Activated T-cell treated with anti-CD3 and anti-CD28 coated beads, Interleukin-2, amount 50 U/mL, for 24 hours (primary cell): Measurements from ENCODE around the gene KCNMA1.
"Not testable (repeated sequence)": the region's sequence is repeated elsewhere in the genome, so short reads cannot be mapped to it uniquely, and the experiment has no call there.

Source experiments
- DNase-seq: peaks from one replicate; pipeline ENCODE4 v3.0.0-alpha.2; 2020
- H3K27ac Mint-ChIP-seq: 2 replicates; pipeline ENCODE4 v1.8.0; 2020; ENCODE audit warnings: mild to moderate bottlenecking, mixed read lengths
- H3K27me3 Mint-ChIP-seq: 2 replicates; pipeline ENCODE4 v1.8.0; 2020; ENCODE audit warnings: mixed read lengths
- H3K36me3 Mint-ChIP-seq: 2 replicates; pipeline ENCODE4 v1.8.0; 2020; ENCODE audit warnings: low read depth, mixed read lengths
- H3K4me1 Mint-ChIP-seq: 2 replicates; pipeline ENCODE4 v1.8.0; 2020; ENCODE audit warnings: low read depth, mixed read lengths
- H3K4me3 Mint-ChIP-seq: 2 replicates; pipeline ENCODE4 v1.8.0; 2020; ENCODE audit warnings: mild to moderate bottlenecking, moderate library complexity, mixed read lengths
- H3K9me3 Mint-ChIP-seq: 2 replicates; pipeline ENCODE4 v1.8.0; 2020; ENCODE audit warnings: mixed read lengths

KCNMA1 gene

GRCh38 chr10:77581738-77582137, 55.9 kb downstream of the KCNMA1 start:
- no peaks in the 10 kb centered on the region for H3K36me3 Mint-ChIP-seq
- H3K27me3 Mint-ChIP-seq, result no peaks in the 10 kb centered on the region
- H3K4me1 Mint-ChIP-seq, result peaks cover 3% of the 10 kb centered on the region
- DNase-seq, result no peak
- no peaks in the 10 kb centered on the region for H3K9me3 Mint-ChIP-seq
- no peak overlapping the region for H3K4me3 Mint-ChIP-seq
- no peak overlapping the region for H3K27ac Mint-ChIP-seq

DNA sequence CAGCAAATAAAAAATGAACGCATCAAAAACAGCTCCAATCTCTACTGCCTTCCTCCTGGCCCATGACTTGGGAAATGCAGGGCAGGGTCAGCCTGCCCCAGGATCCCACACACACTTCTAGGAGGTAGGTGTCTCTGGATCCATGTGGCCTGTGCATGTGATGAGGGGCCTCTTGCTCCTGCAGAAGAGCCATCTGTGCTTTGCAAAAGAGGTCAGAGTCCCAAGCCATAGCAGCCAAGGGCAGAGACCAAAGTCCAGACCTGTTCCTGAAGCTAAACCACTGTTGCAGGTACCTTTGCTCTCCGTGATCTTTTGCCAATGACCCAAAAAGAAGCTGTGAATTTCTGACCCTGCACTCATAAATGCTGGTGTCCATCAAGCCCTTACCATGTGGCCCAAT, 57.1 kb downstream of the KCNMA1 start:
- DNase-seq, result no peak
- Mint-ChIP-seq H3K4me3 (no peak overlapping the region), H3K9me3 (no peaks in the 10 kb centered on the region), H3K4me1 (peaks cover 3% of the 10 kb centered on the region), H3K27me3 (no peaks in the 10 kb centered on the region), H3K36me3 (no peaks in the 10 kb centered on the region), H3K27ac (no peak overlapping the region)

GRCh38 chr10:77578583-77579227, 58.9 kb downstream of the KCNMA1 start:
- H3K27ac Mint-ChIP-seq, result no peak overlapping the region
- no peaks in the 10 kb centered on the region for H3K36me3 Mint-ChIP-seq
- no peak overlapping the region for H3K4me3 Mint-ChIP-seq
- DNase-seq, result no peak
- peaks cover 3% of the 10 kb centered on the region for H3K4me1 Mint-ChIP-seq
- H3K27me3 Mint-ChIP-seq, result no peaks in the 10 kb centered on the region
- no peaks in the 10 kb centered on the region for H3K9me3 Mint-ChIP-seq

DNA sequence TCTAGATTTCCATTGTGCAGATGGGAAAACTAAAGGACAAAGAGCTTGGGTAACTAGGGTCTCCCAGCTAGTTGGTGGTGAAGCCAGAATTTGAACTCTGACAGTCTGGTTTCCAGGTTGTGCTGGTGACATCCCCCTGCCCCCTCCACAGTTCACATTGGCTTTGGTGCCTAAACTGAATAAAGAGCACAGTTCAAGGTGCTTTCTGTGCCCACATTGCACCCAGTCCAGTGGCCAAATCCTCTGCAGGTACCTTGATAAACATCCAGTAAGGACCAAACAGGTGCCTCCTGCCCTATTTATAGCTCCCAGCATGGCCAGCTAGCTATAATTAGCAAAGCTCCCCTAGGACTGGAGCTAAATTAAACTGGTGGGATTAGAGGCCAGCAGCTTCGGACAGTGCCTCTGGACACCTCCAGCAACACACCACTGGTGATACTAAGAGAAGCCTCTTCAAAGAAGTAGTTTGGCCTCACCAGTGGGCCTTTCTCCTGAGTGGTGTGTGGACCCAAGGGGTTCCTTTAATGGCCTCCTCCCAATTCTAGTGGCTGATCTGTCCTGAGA, 59.9 kb downstream of the KCNMA1 start:
- Mint-ChIP-seq H3K27ac (no peak overlapping the region), H3K4me1 (no peaks in the 10 kb centered on the region), H3K9me3 (no peaks in the 10 kb centered on the region), H3K27me3 (no peaks in the 10 kb centered on the region), H3K36me3 (no peaks in the 10 kb centered on the region), H3K4me3 (no peak overlapping the region)
- DNase-seq, result no peak

GRCh38 chr10:77576444-77577032, 61.1 kb downstream of the KCNMA1 start:
- no peak overlapping the region for H3K27ac Mint-ChIP-seq
- no peaks in the 10 kb centered on the region for H3K36me3 Mint-ChIP-seq
- no peak for DNase-seq
- H3K27me3 Mint-ChIP-seq, result no peaks in the 10 kb centered on the region
- no peak overlapping the region for H3K4me3 Mint-ChIP-seq
- no peaks in the 10 kb centered on the region for H3K4me1 Mint-ChIP-seq
- no peaks in the 10 kb centered on the region for H3K9me3 Mint-ChIP-seq

DNA sequence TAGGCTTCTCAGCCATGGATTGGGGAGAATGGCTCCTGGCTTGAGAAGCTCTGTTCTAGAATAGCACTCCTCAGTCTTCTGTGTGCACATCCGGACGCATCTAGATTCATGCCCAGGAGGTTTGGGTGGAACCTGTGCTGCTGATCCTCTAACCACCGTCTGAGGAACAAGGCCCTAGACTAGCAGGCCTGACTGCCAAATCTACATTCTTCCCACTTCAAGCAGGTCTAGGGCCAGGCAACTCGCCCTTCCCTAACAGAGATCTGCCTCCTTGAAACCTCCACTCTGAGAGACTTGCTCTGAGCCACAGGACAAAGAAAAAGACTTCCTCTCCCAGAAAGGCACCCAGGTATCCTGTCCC, 61.6 kb downstream of the KCNMA1 start:
- H3K27ac Mint-ChIP-seq, result no peak overlapping the region
- no peak overlapping the region for H3K4me3 Mint-ChIP-seq
- no peaks in the 10 kb centered on the region for H3K4me1 Mint-ChIP-seq
- DNase-seq, result no peak
- H3K27me3 Mint-ChIP-seq, result no peaks in the 10 kb centered on the region
- H3K9me3 Mint-ChIP-seq, result no peaks in the 10 kb centered on the region
- no peaks in the 10 kb centered on the region for H3K36me3 Mint-ChIP-seq

DNA sequence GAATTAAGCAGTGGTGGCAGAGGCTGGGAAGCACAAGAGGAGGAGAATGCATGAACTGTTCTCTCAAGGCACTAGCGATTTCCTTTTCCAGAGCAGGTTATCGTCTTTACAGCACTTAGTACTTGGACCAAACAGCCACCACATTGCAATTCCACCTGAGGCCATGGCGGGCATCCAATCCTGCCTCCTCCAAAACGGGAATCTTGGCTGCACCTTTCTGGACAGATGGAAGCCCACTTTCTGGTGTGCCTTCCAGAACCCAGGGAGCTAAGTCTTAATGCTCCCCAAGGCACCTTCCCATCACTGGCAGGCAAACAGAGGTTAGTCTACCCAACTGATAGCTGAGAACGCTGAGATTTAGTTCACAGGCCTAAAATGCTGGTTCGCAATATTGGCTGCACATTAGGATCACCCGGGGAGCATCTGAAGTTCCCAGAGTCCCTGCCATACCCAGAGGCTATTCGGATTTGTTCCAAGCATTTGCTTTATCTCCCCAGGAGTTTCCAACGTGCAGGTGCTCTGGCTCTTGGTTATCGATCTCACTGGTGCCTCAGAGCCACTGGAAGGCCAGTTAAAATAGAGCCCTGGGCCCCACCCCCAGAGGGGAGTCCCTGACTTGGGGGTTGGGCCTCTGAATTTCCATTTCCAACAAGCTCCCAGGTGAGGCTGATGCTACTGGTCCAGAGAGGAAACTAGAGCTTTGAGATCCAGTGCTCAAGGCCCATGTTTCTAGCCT, 62.2 kb downstream of the KCNMA1 start:
- H3K9me3 Mint-ChIP-seq, result no peaks in the 10 kb centered on the region
- no peak for DNase-seq
- no peaks in the 10 kb centered on the region for H3K36me3 Mint-ChIP-seq
- no peaks in the 10 kb centered on the region for H3K4me1 Mint-ChIP-seq
- H3K27me3 Mint-ChIP-seq, result no peaks in the 10 kb centered on the region
- no peak overlapping the region for H3K4me3 Mint-ChIP-seq
- H3K27ac Mint-ChIP-seq, result no peak overlapping the region

DNA sequence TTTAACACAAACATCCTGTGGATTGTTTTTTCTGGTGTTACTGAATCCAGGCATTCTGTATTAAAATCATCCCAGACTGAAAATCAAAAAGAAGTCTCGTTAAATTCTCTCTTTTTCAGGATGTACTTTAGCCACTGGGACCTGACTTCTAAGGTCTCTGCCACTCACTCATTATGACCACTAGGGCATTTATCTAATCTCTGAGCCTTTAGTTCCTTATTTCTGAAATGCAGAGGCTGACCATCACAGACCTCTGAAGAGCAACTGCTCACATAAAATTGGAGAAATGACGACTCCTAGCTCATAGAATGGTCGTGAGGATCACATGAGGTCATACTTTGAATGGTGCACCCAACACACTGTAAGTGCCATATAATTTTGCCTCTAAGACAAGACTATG, 63.2 kb downstream of the KCNMA1 start:
- H3K4me3 Mint-ChIP-seq, result no peak overlapping the region
- DNase-seq, result no peak
- H3K4me1 Mint-ChIP-seq, result no peaks in the 10 kb centered on the region

GRCh38 chr10:77572520-77572919, 65.1 kb downstream of the KCNMA1 start:
- not testable (repeated sequence) for H3K36me3 Mint-ChIP-seq, H3K4me1 Mint-ChIP-seq, H3K27ac Mint-ChIP-seq, DNase-seq, H3K9me3 Mint-ChIP-seq, H3K4me3 Mint-ChIP-seq, H3K27me3 Mint-ChIP-seq

More for the DNA sequence above, 63.2 kb downstream of the KCNMA1 start:
- no peaks in the 10 kb centered on the region for H3K9me3 Mint-ChIP-seq
- no peaks in the 10 kb centered on the region for H3K36me3 Mint-ChIP-seq
- no peak overlapping the region for H3K27ac Mint-ChIP-seq
- H3K27me3 Mint-ChIP-seq, result no peaks in the 10 kb centered on the region

GRCh38 chr10:77571490-77571889, 66.1 kb downstream of the KCNMA1 start:
- Mint-ChIP-seq H3K4me3 (no peak overlapping the region), H3K27ac (no peak overlapping the region), H3K36me3 (no peaks in the 10 kb centered on the region), H3K27me3 (no peaks in the 10 kb centered on the region), H3K4me1 (no peaks in the 10 kb centered on the region), H3K9me3 (no peaks in the 10 kb centered on the region)
- DNase-seq, result no peak

GRCh38 chr10:77566914-77567566, 70.6 kb downstream of the KCNMA1 start:
- no peak for DNase-seq
- H3K4me1 Mint-ChIP-seq, result no peaks in the 10 kb centered on the region
- no peaks in the 10 kb centered on the region for H3K9me3 Mint-ChIP-seq
- no peak overlapping the region for H3K4me3 Mint-ChIP-seq
- H3K36me3 Mint-ChIP-seq, result no peaks in the 10 kb centered on the region
- peaks cover 15% of the 10 kb centered on the region for H3K27me3 Mint-ChIP-seq
- no peak overlapping the region for H3K27ac Mint-ChIP-seq

DNA sequence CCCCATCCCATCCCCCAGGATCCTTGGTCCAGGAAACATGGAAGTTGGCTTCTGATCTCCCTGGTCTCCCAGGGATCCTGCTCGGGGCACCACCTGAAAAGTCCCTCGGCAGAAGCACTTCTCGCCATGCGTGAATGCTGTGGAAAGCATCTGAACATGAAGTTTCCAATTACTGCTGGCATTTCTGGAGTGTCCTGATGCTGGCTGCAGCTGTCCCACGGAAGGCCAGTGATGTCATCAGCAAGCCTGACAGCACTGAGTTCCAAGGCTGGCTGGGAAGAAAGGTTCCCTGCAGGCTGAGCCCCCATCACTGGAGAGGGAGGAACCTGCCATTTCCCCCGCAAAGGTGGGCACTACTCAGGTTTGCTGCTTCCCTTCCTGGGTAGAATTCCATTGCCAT, 71.4 kb downstream of the KCNMA1 start:
- no peak for DNase-seq
- Mint-ChIP-seq H3K27me3 (peaks cover 19% of the 10 kb centered on the region), H3K4me1 (no peaks in the 10 kb centered on the region), H3K4me3 (no peak overlapping the region), H3K27ac (no peak overlapping the region), H3K9me3 (no peaks in the 10 kb centered on the region), H3K36me3 (no peaks in the 10 kb centered on the region)

- no peak overlapping the region for H3K27ac Mint-ChIP-seq
- no peak overlapping the region for H3K4me3 Mint-ChIP-seq
- DNase-seq, result no peak
These were observed 72.0 kb downstream of the KCNMA1 start for GRCh38 chr10:77565590-77566023.

DNA sequence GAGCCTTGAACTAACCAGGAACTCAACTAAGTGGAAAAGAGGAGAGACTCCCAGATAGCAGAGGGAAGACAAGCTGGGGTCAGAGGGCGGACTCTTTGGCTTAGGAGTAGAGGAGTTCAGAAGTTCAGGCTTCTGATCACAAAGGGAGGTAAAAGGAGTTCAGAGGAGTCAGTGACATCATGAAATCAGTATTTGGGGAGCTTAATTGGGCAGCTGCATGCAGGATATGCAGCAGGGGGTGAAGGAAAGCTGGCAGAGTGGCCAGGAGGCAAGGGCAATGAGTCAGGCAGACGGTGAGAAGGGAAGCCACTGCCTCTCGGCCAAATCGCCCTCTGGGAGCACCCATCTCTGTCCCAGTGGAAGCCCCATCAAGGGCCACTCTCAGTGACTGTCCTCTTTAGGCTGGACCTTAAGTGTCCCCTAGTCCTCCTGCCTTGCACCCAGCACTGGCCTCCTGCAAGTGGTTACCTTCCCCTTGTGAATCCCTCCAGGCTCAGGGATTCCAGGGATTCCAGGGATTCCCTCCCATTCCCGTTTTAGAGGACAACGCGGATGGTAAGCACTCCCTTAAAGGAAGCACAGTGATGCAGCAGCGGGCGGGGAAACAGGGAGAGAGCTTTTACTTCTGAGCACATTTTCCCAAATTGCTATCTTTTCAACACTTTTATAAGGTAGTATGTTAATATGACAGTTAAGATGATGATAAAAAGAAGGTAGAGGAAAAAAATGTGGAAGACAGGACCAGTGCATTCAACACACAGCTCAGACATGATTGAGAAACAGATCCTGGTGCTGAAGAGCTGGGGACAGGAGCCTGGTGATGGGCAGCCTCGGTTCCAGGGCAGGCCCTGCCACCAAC, 72.6 kb downstream of the KCNMA1 start:
- DNase-seq, result no peak
- H3K27ac Mint-ChIP-seq, result no peak overlapping the region

More at GRCh38 chr10:77565590-77566023, 72.0 kb downstream of the KCNMA1 start:
- Mint-ChIP-seq H3K4me1 (no peaks in the 10 kb centered on the region), H3K27me3 (peaks cover 20% of the 10 kb centered on the region), H3K9me3 (no peaks in the 10 kb centered on the region), H3K36me3 (no peaks in the 10 kb centered on the region)

More for the DNA sequence above, 72.6 kb downstream of the KCNMA1 start:
- H3K4me1 Mint-ChIP-seq, result no peaks in the 10 kb centered on the region
- H3K36me3 Mint-ChIP-seq, result no peaks in the 10 kb centered on the region
- no peaks in the 10 kb centered on the region for H3K9me3 Mint-ChIP-seq
- H3K4me3 Mint-ChIP-seq, result no peak overlapping the region
- H3K27me3 Mint-ChIP-seq, result peaks cover 20% of the 10 kb centered on the region
